ENCODE data around the gene OSBPL6.

- no peak for TF ChIP-seq POLR2A (IDR thresholded peaks at IDR 0.05)
- no peak for TF ChIP-seq CTCF (IDR thresholded peaks at IDR 0.05)
Measured at GRCh38 chr2:178330175-178331017, 136.1 kb downstream of the OSBPL6 start.
